Cardiac fibroblast (primary cell): ENCODE measurements around the gene CEP70.

Source experiments
- DNase-seq, 2 donors: peaks; one replicate each; pipeline versions ENCODE4 v3.0.0 to v3.0.0-alpha.2; 2010; ENCODE audit warnings: low read depth in 2 of 2
- H3K4me3 ChIP-seq, 2 donors: replicated peaks in 1 of 2; 1 replicate in 1 of 2; 2 replicates in 1 of 2; pipeline ENCODE4 v1.5.1; 2011; ENCODE audit warnings: low read depth in 2 of 2, low read length in 2 of 2, mild to moderate bottlenecking in 2 of 2, moderate library complexity in 1 of 2
- TF ChIP-seq, protein P1 (sequence below): IDR thresholded peaks from one replicate; pipeline ENCODE4 v1.5.1; 2011; ENCODE audit warnings: low read depth, mild to moderate bottlenecking, low read length, inconsistent platforms

The CEP70 gene, protein sequence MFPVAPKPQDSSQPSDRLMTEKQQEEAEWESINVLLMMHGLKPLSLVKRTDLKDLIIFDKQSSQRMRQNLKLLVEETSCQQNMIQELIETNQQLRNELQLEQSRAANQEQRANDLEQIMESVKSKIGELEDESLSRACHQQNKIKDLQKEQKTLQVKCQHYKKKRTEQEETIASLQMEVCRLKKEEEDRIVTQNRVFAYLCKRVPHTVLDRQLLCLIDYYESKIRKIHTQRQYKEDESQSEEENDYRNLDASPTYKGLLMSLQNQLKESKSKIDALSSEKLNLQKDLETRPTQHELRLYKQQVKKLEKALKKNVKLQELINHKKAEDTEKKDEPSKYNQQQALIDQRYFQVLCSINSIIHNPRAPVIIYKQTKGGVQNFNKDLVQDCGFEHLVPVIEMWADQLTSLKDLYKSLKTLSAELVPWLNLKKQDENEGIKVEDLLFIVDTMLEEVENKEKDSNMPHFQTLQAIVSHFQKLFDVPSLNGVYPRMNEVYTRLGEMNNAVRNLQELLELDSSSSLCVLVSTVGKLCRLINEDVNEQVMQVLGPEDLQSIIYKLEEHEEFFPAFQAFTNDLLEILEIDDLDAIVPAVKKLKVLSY

DNA sequence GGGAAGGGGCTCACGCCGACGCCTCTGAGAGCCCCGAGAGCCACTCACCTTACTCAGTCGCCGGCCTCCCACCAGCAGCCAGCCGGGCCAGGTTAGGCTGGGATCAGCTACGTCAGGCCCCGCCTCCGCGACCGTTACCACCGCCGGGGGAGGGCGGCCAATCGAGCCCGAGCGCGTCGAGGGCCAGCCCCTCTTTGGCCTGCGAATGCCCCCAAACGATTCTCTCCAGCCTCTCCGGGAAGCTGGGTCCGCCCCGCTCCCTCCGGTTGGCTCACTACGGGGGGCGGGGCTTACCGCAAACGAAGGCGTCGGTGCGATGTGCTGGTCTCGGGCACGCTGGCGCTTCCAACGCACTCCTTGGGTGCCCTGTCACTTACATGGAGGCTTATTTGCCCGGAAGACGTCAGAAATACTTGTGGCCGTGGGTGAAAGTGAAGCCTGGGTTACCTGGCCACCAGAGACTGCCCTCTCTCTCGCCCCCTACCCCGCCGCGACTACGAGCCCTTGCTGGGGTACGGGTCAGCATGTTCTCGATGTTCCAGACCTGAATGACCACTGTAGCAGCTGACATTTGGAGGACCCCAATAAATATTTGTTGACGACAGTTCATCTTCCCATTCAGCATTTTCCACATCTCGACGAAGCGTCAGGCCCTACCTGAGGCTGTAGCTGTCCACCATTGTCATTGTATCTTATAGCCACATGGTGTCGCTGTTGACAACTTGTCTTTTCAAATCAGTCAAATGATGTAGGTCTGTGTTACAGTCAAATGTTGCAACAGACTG lies at the start of gene CEP70:
Gene CEP70 (minus strand): TSS at position 111 of the 785 bp plus-strand sequence. CDS start 21,333 bp downstream, outside the sequence.
- peak within 1 kb of the TSS; percentile 84 to 92 for H3K4me3 ChIP-seq
- TF ChIP-seq, protein P1, sequence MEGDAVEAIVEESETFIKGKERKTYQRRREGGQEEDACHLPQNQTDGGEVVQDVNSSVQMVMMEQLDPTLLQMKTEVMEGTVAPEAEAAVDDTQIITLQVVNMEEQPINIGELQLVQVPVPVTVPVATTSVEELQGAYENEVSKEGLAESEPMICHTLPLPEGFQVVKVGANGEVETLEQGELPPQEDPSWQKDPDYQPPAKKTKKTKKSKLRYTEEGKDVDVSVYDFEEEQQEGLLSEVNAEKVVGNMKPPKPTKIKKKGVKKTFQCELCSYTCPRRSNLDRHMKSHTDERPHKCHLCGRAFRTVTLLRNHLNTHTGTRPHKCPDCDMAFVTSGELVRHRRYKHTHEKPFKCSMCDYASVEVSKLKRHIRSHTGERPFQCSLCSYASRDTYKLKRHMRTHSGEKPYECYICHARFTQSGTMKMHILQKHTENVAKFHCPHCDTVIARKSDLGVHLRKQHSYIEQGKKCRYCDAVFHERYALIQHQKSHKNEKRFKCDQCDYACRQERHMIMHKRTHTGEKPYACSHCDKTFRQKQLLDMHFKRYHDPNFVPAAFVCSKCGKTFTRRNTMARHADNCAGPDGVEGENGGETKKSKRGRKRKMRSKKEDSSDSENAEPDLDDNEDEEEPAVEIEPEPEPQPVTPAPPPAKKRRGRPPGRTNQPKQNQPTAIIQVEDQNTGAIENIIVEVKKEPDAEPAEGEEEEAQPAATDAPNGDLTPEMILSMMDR: peak; percentile 73
- peak; percentile 96 to 98 for DNase-seq

DNA sequence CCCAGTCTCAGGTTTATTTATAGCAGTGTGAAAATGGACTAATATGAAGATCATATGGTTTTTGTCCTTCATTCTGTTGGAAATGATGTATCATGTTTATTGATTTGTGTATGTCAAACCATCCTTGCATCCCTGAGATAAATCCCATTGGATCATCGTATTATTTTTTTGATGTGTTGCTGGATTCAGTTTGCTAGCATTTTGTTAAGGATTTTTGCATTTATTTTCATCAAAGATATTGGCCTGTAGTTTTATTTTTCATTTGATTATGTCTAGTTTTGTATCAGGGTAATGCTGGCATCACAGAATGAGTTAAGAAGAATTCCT lies 48.8 kb upstream of the CEP70 start:
- TF ChIP-seq, protein P1: no peak
- no peak overlapping the region for H3K4me3 ChIP-seq
- no peak for DNase-seq

DNA sequence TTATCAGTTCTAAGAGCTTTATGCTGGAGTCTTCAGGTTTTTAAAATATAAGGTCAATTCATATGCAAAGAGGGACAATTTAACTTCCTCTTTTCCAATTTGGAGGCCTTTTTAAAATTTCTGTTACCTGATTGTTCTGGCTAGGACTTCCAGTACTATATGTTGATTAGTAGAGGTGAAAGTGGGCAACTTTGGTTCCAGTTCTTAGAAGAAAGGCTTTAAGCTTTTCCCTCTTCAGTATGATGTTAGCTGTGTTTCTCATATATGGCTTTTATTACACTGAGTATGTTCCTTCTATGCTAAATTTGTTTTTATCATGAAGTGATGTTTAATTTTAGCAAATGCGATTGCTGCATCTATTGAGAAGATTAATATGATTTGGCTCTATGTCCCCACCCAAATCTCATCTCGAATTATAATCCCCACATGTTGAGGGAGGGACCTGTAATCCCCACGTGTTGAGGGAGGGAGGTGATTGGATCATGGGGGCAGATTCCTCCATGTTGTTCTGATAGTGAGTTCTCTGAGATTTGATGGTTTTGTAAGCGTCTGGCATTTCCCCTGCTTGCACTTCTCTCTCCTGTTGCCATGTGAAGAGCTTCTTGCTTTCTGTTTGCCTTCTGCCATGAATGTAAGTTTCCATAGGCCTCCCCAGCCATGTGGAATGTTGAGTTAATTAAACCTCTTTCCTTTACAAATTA lies 48.3 kb upstream of the CEP70 start:
- DNase-seq: no peak
- TF ChIP-seq, protein P1: no peak
- H3K4me3 ChIP-seq: no peak overlapping the region

GRCh38 chr3:138640537-138640936 lies 46.5 kb upstream of the CEP70 start:
- DNase-seq: peak in 1 of 2 donors; percentile 7
- H3K4me3 ChIP-seq: no peak overlapping the region
- TF ChIP-seq, protein P1: no peak

- H3K4me3 ChIP-seq: no peak overlapping the region
- no peak for DNase-seq
- TF ChIP-seq, protein P1: no peak
These were observed 44.6 kb upstream of the CEP70 start for GRCh38 chr3:138638641-138639040.

DNA sequence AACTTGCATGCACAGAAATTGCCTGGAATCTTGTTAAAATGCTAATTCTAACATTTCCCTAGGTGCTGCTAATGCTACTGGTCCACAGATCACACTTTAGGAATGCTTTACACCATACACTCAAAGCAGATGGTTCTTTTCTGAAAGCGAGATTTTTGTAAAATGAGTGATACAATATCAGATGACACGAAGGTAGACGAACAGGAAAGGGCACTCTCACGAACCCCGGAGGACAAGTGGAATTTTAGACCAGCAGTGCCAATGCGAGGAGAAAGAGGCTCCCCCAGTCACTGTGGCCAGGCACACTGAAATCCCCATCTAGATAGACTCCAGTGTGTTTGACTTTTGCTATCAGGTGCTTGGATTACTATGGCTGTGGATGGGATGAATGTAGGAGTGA lies 35.5 kb upstream of the CEP70 start:
- H3K4me3 ChIP-seq: no peak overlapping the region
- no peak for DNase-seq
- TF ChIP-seq, protein P1: no peak
